ENCODE measurements around the gene CRYAB.
"Not testable (repeated sequence)": the region's sequence is repeated elsewhere in the genome, so short reads cannot be mapped to it uniquely, and the experiment has no call there.

The CRYAB gene

DNA sequence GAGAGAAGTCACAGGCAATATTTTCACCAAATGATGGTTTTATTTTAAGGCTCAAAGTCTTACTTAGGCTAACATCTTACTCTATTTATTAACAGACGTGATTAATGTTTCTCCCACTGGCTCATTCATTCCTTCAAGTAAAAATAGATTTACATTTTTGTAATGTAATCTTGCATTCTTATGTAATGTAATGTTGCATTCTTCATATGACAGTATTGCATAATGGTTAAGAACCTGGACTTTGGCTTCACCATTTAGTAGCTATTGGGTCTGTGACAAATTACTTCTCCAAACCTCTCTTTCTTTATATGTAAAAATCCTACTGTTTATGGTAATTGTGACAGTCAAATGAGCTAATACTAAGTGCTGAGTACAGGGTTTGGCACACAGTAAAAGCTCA is 22.3 kb upstream of the CRYAB start:
- DNase-seq (ENCODE audit: low spot score), result no peak

DNA sequence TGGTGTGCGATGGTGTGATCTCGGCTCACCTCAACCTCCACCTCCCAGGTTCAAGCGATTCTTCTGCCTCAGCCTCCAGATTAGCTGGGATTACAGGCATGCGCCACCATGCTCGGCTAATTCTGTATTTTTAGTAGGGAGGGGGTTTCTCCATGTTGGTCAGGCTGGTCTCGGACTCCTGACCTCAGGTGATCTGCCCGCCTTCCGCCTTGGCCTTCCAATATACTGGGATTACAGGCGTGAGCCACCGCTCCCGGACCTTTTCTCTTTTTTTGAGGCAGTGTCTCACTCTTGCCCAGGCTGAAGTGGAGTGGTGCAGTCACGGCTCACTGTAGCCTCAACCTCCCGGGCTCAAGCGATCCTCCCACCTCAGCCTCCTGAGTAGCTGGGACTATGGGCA is 21.6 kb upstream of the CRYAB start:
- DNase-seq (ENCODE audit: low spot score), result not testable (repeated sequence)

DNA sequence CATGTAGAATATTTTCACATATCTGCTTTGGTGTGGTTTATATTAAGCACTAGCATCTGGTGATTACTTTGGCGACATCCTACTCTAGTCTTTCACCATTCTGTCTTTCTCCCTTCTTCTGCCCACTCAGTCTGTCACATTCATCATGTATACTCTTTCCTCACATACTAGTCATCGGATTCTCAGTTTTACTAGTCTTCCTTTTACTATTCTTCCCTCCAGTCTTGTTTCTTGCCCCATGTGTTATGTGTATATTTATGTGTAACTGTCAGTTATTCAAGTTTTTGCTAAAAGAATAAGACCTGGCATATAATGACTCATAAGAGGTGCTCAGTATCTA is 21.0 kb upstream of the CRYAB start:
- DNase-seq (ENCODE audit: low spot score), result no peak

DNA sequence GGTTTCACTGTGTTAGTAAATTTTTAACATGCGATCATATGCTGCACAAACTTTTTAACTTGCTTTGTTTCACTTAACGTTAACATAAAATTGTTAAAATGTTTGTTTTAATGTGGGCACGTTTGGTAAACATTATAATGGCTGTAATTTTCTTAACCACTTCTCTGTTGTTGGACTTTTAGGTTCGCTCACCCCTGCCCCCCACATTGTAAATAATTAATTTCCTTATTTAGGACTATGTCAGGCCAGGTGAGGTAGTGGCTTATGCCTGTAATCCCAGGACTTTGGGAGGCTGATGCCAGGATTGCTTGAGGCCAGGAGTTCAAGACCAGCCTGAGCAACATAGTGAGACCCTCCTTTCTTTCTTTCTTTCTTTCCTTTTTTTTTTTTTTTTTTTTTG is 18.9 kb upstream of the CRYAB start:
- no peak for DNase-seq (ENCODE audit: low spot score)

DNA sequence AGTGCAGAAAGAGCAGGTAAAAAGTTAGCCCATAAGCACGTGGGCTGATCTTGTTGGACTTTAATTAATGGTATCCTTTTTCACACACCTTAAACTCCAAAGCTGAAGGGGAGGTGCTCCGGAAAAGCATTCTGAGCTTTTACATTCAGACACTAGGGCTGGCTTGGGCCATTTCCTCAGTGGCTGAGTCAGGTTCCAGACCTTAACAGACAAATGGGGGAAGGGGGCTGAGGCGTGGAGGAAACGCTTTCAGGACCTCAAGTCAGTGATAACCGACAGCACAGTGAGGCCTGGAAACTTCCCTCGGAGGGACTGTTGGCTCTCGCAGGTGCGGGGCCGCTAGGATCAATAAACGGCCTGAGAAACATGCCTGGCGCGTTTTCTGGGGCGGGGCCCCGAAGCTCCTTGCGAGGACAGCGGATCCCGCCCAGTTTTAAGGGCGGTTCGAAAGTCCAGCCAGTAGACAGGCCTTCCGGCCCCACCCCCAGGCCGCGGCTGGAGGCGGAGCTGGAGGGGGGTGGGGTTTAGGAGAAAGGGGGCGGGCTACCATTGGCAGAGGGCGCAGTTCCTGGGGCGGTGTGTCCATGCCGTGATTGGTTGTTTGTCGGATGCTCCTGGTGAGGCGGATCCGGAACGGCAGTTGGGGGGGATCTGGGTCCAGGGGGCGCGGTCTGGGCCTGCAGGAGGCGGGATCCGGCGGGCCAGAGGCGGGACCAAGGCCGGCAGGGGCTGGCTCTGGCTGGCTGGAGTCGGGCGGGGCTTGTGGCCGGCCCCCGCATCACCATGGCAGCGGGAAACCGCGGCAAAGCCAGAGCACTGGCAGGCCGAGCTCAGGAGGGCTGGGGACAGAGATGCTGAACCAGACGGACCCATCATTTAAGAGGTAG is 15.2 kb upstream of the CRYAB start:
- DNase-seq (ENCODE audit: low spot score), result peak; percentile 95

DNA sequence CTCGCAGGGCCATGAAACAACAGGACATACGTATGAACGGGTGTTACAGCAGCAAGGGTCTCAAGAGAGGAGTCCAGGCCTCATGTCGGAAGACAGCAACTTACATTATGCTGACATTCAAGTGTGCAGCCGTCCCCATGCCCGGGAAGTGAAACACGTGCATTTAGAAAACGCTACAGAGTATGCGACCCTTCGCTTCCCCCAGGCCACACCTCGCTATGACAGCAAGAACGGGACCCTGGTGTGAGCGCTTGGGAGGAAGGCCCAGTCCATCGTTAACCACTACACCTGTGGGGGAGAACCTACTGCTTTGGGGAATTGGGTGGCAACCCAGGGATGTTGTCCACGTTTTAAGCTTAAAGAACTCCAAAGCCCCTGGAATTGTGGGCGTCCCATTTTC is 14.4 kb upstream of the CRYAB start:
- no peak for DNase-seq (ENCODE audit: low spot score)

DNA sequence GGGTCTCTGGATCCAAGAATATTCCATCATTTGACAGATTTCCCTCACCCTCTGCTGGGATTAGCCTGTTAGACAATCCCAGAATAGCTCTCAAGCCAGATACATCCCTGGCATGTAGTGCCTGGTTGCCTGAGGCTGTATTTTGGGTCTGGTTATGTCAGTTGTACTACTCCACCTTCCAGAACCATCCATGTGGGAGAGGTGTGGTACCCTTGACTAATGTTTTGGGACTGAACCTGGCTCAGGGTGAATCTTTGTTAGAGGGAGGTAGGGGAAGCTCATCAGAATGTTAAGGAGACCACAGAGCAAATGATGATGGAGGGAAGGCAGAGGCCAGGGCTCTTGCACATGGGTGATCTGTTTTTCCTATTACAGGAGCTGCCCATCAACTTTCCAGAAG is 12.4 kb upstream of the CRYAB start:
- no peak for DNase-seq (ENCODE audit: low spot score)

DNA sequence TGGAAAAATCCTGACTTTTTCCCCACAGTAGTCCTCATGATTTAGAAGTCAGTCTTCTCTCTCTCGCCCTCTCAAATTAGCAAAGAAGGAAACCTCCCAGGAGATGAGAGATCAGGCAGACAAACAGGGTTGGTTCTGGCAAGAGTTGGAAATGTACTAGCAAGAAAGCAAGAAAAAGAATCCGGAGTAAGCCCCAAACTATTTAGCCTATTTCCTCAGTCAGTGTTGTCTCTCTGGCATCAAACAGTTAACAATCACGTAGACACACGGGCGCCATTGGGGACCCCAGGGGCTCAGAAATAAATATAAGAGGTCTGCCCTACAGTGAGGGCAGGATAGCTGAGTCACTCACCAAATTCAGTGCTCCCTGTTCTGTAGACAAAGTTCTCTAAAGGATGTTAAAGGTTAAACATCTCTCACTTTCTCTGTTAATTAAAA is 11.8 kb upstream of the CRYAB start:
- DNase-seq (ENCODE audit: low spot score), result no peak

DNA sequence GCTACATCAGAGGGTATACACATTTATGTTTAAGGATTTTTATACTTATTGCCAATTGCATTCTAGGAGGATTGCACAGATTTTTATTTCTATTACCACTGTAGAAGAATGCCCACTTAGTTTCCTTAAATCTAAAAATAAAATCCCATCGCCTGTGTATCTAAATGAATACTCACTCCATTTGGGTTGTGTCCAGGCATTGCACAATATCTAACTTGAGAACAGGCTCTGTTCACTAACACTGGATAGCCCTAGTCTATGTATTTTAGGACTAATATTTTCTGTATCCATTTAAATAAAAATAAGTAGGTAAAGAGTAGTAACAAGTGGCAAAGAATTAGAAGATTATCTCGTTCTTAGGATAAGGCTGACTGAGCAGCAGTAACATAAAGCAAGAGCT is 11.2 kb upstream of the CRYAB start:
- no peak for DNase-seq (ENCODE audit: low spot score)

DNA sequence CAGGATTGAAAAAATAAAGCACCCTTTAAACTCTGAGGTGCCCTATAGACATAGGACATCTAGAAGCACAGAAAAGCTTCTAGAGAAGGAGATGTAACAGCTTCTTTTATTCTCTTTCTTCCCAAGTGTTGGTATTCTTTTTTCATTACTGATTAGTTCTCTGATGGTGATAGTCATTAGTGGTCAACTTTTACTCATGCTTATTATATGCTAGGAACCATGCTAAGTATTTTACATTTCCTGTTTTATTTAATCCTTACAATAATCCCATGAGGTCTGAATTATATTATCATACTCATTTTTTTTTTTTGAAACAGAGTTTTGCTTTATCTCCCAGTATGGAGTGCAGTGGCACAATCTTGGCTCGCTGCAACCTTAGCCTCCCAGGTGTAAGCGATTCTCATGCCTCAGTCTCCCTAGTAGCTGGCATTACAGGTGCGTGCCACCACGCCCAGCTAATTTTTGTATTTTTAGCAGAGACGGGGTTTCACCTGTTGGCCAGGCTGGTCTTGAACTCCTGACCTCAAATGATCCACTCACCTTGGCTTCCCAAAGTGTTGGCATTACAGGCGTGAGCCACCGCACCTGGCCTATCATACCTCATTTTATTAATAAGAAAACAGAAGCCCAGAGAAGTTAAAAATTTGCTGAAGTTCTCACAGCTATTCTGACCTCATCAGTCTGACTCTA is 10.1 kb upstream of the CRYAB start:
- no peak for DNase-seq (ENCODE audit: low spot score)

DNA sequence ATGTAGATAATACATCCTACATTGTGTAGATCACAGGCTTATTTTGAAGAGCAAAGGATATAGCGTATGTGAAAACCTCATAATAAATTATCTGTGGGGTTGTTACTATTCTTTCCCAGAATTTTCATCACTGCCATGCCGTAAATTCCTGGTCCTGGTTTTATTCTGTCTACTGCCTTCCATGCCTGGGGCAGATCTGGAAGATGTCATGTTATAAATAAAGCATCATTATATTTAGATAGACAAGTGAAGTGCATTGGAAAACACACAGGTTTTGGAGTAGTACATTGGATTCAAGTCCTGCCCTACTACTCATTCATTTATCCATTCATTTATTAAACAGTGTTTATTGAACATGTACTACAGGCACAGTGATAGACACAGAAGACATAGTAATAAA is 9.3 kb upstream of the CRYAB start:
- DNase-seq (ENCODE audit: low spot score), result no peak

DNA sequence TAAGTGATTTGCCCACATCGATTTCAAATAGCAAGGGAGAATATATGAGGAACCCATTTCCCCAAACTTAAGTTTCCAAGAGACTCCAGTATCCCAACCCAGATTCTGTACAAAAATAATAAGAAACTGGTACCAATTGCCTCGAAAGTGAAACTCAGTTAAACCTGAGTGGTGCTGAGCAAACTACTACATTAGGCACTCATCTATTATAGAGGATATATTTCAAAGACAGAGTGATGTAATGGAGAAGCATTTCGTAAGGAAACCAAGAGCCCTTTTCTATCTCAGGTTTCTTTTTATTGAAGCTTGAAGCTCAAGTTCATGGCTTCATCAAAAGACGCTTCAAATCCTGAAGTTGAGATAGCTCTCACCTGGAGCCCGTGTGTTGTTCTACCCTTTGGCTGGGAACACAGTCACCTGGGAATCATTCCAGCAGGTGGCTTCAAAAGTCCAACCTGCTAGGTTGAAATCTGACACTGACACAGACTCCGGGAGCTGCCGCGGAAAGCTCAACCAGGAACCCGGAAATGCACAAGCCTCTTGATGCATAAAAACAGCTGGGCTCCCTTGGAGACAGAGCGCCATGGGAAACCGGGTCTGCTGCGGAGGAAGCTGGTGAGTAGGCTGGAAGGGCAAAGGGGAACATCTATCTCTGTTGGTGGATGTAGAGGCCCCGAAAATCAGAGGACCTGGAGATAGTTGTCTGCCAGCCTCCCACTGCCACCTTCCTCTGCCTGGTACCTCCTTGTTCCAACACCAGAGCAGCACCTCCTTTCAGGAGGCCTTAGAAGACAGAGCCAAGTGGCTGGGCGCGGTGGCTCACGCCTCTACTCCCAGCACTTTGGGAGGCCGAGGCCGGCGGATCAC is 7.1 kb upstream of the CRYAB start, which contains the start of gene C11orf52:
C11orf52 (plus strand) TSS at position 524 of the 867 bp plus-strand sequence; CDS start at position 584, 60 bp downstream.
- no peak for DNase-seq (ENCODE audit: low spot score)

DNA sequence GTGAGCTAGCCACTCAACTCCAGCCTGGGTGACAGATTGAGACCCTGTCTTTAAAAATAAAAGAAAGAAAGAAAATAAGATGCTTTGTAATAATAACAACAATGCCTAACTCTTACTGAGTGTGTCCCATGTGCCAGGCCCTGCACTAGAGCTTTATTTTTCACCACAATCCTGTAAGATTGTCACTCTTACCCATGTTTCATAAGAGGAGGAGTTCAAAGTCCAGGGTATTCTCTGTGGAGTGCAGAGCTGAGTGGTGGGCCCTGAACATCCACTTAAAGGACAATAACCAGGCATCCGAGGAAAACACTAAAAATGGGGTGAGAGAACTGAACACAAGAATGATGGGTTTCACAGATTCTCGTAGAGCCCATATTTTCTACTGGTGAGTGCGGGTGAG is 6.2 kb upstream of the CRYAB start:
- DNase-seq (ENCODE audit: low spot score), result no peak

DNA sequence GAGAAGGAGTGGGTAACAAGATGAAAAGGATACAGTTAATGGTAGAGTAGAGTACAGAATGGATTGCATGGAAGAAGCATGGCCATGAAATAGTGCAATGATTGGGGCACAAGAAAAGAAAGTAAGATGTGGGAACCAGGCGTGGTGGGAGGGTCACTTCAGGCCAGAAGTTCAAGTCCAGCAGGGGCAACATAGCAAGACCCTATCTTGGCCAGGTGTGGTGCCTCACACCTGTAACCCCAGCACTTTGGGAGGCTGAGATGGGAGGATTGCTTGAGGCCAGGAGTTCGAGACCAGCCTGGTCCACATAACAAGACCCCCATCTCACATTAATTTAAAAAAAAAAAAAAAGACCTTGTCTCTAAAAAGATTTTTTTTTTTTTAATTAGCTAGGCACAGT is 5.7 kb upstream of the CRYAB start:
- no peak for DNase-seq (ENCODE audit: low spot score)

DNA sequence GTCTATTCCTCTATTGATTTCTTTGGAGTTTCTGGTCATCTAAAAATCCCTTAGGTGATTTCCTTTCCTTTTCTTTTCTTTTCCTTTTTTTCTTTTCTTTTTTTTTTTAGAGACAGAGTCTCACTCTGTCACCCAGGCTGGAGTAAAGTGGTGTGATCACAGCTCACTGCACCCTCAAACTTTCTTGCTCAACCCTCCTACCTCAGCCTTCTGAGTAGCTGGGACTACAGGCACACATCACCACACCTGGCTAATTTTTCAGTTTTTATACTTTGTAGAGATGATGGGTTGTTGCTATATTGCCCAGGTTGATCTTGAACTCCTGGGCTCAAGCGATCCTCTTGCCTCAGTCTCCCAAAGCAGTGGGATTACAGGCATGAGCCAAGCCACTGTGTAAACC is 5.2 kb upstream of the CRYAB start:
- no peak for DNase-seq (ENCODE audit: low spot score)

DNA sequence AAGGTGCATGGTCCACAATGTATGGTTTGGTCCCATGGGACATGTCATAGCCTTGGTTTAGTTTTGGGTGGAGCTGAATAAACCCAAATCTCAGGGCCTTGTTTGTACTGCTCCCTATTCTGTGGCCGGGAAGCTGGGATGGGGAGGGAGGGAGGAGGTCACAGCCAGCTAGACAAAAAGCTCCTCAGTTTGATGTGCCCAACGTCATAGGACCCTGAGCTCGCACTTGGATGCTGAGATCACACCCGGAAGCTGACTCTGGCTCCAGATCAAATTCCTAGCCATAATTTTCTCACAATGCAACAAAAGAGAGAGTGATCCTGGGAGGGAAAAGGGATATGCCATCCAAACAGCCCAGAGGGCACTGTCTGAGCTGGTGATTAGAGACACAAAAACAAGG is 2.4 kb upstream of the CRYAB start:
- DNase-seq (ENCODE audit: low spot score), result no peak

DNA sequence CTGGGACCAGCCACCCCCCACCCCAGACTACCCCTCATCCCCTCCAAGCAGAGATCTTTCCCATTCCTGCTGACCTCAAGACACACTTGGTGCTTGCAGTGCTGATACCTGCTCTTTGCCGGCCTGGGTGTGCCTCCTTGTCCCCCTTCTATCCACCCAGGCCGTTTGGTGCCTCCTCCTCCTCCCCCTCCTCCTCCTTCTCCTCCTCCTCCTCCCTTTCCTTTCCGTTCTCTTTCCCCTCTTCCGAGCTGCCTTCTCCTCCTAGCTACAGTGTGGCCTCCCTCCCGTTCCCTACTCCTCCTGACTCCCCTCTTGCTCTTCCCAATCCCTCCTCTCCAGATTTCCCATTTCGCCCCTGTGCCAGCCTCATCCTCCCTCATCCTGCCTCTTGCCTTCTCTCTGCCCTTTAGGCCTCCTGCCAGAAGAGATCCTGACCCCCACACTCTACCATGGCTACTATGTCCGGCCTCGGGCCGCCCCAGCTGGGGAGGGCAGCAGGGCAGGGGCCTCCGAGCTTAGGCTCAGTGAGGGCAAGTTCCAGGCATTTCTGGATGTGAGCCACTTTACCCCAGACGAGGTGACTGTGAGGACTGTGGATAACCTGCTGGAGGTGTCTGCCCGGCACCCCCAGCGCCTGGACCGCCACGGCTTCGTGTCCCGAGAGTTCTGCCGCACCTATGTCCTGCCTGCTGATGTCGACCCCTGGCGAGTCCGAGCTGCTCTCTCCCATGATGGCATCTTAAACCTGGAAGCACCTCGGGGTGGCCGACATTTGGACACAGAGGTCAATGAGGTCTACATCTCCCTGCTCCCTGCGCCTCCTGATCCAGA is 1.7 kb upstream of the CRYAB start:
- DNase-seq (ENCODE audit: low spot score), result no peak

DNA sequence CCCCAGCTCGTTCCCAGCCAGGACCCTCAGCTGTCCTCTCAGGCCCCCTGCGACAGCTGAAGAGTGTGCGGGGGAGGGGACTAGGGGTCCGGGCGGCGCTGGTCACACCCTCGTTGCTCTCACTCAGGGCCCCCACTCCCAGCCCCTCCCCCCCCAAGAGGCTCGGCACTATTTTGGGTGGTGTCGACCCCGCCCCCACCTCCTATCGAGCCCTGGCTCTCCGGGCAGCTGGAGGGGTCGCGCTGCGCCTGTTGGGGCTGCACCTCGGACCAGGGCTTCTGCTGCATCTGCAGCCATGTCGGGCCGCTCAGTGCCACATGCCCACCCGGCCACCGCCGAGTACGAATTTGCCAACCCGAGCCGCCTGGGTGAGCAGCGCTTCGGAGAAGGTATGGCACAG is 965 bp upstream of the CRYAB start, which contains the start of gene HSPB2:
HSPB2 (plus strand) TSS at position 200 of the 400 bp plus-strand sequence; CDS start at position 296, 96 bp downstream.
- DNase-seq (ENCODE audit: low spot score), result no peak

DNA sequence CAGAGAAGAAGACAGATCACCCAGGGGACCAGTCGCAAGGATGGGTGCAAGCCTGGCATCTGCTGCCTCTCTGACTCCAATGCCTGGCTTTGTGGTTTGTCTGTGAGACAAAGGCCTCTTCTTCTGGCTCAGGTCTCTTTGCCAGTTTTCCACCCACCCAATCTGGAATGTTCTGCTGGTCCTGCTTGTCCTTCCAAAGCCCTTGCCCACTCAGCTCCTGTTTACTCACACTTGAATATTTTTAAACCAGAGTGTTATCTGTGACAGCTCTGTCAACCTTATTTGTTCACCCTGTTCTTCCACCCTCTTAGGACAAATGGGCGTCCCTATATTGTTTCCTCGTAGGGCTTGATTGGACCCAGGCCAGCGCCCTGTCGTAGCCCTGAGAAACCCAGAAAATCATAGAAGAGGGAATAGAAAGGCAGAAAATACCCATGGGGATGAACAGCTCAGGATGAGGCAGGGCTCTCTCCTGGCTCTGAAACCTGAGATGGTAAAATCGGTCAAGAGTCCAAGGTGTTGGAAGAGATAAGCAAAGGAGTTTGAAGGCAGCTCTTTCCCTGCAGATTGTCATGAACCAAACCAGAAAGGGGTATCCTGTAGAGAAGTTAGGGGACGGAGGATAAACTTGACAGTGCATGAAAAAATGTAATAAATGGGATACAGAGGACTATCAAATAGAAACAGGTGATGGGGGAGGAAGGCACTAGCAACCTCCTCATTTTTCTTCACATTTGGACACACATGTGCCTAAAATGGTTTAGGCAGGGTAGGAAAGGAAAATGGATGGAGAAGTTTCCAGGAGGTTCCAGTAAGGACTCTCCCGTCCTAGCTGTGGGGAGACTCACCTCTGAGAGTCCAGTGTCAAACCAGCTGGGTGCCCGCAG is 651 bp downstream of the CRYAB start:
- no peak for DNase-seq (ENCODE audit: low spot score)

DNA sequence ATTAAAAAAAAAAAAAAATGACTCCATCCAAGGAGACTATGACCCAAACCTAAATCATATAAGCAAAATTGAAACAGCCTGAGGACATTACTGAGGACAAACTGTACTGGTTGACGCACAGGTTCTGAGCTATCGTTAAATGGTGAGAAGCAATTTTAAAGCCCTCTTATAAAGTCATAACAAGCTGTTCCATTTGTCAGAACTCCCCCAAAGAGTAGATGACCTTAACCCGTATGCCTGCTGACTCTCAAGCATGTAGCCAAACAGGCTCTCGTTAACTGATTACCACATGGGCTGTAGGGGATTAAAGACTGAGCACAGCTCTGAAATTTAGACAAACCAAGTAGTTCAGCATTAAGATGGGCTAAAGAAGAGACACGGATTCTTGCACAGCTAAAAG is 2.2 kb downstream of the CRYAB start:
- no peak for DNase-seq (ENCODE audit: low spot score)

Measured in RKO (cell line).